Stimulated activated CD8-positive, alpha-beta memory T cell treated with anti-CD3 and anti-CD28 coated beads, Interleukin-4, amount 100 ng/mL, for 24 hours (primary cell): ENCODE measurements around the gene KIAA0319L.
"Not testable (repeated sequence)": the region's sequence is repeated elsewhere in the genome, so short reads cannot be mapped to it uniquely, and the experiment has no call there.

Source experiments
- DNase-seq: peaks from one replicate; pipeline ENCODE4 v3.0.0-alpha.2; 2020; ENCODE audit warnings: low read depth

KIAA0319L gene

DNA sequence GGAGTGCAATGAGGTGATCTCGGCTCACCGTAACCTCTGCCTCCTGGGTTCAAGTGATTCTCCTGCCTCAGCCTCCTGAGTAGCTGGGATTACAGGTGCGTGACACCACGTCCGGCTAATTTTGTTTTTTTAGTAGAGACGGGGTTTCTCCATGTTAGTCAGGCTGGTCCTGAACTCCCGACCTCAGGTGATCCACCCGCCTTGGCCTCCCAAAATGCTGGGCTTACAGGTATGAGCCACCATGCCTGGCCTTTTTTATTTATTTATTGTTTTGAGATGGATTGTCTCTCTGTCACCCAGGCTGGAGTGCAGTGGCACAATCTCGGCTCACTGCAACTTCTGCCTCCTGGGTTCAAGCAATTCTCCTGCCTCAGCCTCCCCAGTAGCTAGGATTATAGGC is 24.4 kb upstream of the KIAA0319L start:
- DNase-seq, result not testable (repeated sequence)

DNA sequence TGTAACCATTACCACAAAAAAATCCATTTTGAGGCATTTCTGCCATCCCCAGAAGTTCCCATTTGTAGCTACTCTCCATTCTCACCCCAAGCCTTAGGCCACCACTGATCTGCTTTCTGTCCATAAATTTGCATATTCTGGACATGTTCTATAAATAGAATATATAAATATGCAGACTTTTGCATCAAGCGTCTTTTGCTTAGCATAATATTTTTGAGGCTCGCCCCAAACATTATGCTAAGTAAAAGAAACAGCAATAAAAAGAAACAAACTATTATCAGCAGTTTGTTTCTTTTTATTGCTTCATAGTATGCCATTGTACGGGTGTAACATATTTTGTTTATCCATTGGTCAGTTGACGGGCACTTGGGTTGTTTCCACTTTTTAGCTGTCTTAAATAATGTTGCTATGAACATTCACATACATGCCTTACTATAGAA is 23.8 kb upstream of the KIAA0319L start:
- no peak for DNase-seq

DNA sequence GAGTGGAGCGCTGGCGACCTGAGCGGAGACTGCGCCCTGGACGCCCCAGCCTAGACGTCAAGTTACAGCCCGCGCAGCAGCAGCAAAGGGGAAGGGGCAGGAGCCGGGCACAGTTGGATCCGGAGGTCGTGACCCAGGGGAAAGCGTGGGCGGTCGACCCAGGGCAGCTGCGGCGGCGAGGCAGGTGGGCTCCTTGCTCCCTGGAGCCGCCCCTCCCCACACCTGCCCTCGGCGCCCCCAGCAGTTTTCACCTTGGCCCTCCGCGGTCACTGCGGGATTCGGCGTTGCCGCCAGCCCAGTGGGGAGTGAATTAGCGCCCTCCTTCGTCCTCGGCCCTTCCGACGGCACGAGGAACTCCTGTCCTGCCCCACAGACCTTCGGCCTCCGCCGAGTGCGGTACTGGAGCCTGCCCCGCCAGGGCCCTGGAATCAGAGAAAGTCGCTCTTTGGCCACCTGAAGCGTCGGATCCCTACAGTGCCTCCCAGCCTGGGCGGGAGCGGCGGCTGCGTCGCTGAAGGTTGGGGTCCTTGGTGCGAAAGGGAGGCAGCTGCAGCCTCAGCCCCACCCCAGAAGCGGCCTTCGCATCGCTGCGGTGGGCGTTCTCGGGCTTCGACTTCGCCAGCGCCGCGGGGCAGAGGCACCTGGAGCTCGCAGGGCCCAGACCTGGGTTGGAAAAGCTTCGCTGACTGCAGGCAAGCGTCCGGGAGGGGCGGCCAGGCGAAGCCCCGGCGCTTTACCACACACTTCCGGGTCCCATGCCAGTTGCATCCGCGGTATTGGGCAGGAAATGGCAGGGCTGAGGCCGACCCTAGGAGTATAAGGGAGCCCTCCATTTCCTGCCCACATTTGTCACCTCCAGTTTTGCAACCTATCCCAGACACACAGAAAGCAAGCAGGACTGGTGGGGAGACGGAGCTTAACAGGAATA is 20.1 kb upstream of the KIAA0319L start:
- peak; percentile 45 for DNase-seq

DNA sequence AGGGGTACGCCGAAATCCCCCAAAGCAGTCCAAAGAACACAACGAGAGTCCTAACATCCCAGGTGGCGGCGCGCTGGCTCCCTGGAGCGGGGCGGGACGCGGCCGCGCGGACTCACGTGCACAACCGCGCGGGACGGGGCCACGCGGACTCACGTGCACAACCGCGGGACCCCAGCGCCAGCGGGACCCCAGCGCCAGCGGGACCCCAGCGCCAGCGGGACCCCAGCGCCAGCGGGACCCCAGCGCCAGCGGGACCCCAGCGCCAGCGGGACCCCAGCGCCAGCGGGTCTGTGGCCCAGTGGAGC is 19.5 kb upstream of the KIAA0319L start:
- not testable (repeated sequence) for DNase-seq

DNA sequence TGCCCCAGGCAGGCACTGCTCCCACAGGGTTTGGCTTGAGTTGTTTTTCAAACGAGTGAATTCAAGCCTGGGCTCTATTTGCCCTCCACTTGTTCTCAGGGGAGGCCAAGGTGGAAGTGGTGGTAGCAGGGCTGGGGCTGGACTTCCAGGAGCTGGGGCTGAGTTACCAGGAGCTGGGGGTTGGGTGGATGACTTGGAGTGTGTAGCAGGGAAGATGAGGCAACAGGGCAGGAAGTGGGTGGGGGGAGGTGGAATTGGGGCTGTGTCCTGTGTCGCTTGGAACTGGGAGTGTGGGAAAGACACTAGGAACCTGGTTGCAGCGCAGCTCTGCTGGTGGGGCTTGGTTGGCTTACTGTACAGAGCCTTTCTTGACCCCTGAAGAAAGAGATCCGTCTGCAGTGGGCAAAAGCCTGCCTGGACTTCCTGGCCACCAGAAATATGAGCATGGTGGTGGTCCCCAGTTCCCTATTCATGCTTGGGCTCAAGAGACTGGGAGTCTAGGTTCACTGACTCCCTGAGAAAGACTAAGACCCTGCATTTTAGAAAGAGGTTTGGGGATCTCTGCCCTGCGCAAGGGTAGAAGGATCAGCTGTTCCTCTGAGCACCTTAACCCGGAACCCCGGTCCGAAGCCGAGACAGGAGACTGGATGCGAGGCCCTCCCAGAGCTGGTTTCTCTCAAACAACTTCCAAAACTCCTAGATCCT is 19.0 kb upstream of the KIAA0319L start:
- DNase-seq, result no peak

DNA sequence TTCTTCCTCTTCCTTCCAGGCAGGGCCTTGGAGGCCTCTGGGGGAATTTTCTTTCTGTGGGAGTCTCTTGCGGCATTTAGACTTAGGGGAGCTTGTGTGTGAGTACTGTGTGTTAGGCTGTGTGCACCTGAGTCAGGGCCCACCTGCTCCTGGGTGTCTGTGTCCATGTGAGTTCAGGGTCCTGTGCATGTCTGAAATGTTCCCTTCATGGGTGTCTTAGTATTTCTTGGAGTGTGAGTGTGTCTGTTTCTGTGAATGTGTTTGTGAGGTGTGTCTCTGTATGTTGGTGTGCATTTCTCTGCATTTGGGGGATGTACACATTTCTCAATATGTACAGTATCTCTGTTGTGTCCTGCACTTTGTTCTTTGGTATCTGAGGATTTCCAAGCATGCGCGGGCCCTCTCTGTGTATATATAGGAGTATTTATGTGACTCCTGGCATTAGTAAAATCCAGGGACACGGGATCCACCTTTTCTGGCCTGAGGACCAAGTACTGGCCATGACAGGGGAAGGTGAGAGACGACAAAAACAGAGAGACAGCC is 18.3 kb upstream of the KIAA0319L start:
- no peak for DNase-seq

DNA sequence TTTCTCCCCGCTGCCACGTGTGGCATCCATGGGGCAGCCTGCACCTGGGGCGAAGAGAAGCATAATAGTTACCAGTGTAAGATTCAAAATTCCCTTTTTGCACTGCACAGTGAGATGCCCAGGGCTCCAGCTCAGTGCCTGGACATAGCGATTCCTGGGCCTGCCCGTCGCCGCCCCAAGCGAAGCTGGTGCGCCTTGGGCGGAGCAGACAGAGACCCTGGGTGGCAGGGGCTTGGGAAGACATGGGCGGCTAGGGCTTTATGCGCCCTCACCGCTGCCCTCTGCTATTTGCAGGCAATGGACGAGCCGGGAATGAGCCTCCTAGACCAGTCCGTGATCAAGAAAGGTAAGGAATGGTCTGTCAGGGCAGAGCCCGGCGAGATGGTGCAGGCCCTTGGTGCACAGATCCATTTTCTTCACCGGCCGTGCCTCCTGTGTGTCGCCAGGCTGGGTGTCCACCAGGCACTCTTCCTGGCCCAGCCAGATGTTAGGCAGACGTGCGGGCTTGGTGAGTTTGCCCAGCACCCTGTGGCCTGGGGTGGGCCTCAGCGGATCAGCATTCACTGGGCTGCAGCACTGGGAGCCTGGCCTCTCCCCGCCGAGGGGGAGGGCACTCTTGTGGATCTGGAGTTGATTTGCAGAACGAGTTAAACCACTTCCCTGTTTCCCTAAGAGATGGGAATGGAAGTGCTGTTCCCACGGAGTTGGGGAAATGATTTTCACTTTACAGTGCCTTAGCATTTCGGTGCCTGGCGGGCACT is 17.6 kb upstream of the KIAA0319L start:
- no peak for DNase-seq

DNA sequence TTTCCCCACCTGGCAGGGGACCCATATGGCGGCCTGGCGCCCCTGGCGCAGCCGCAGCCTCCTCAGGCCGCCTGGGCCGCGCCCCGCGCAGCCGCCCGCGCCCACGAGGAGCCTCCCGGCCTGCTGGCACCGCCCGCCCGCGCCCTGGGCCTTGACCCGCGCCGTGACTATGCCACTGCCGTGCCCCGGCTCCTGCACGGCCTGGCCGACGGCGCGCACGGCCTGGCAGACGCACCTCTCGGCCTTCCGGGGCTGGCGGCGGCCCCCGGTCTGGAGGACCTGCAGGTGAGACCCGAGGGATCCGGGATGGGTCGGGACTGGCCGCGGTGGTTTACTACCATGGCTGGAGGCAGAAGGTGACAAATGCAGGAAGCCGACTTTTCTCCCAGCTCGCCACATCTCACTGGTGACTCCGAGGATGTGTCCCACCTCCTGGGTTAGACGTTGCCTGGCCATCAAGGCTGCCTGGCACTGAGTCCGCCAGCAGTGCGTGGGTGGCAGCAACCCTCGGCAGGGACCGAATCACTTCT is 17.0 kb upstream of the KIAA0319L start:
- no peak for DNase-seq

DNA sequence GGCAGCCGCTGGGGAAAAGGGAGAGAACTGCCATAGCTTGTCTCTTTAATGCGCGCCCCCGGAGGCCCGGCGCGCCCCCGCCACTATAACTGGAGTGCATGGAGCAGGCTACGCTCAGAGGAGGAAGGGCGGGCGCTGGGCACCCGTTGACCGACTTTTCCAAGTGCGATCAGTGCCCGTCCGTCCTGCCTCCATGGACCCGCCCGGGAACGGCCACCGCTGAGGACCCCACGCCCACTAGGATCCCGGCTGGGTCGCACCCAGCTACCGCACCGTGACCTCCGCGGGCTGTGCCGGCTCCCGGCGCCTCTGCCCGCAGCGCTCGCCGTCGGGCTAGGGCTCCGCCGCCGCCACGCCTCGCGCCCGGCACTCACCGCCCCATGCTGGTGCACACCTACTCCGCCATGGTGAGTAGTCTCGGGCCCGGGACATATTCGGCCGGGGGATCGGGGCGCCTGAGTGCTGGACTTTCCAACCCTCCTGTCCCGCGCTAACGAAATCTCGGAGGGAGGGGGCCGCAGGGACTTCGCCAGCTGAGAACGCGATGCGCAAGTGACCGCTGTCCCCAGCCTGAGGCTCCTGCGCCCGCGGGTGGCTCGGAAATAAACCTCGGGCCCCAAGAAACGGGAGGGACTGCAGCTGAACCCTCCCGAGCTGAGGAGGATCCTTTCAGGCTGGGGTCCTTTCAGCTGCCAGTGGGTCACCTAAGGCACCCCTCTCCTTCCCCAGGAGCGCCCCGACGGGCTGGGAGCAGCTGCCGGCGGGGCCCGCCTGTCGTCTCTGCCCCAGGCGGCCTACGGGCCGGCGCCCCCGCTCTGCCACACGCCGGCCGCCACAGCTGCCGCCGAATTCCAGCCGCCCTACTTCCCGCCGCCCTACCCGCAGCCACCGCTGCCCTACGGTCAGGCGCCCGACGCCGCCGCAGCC is 16.3 kb upstream of the KIAA0319L start, which contains the start of gene TFAP2E:
TFAP2E (plus strand) TSS at position 117 of the 927 bp plus-strand sequence; CDS start at position 381, 264 bp downstream.
- DNase-seq, result no peak

DNA sequence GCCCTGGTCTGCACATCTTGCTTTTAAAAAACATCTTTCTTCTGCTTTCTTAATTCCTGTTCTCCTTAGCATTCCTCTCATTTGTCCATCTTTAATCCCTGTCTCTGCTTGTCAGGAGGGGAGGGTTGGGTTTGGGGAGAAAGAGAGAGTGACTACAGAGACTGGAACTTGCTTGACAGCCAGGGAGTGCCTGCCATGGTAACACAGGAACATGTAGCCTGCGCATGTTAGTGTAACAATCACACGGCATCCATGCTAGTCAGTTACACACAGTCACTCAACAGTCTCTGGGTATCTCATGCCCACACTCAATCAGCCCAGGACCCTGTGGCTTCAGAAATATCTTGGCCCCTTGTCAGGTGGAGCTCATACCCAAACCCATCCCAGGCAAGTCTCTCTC is 15.1 kb upstream of the KIAA0319L start:
- no peak for DNase-seq

DNA sequence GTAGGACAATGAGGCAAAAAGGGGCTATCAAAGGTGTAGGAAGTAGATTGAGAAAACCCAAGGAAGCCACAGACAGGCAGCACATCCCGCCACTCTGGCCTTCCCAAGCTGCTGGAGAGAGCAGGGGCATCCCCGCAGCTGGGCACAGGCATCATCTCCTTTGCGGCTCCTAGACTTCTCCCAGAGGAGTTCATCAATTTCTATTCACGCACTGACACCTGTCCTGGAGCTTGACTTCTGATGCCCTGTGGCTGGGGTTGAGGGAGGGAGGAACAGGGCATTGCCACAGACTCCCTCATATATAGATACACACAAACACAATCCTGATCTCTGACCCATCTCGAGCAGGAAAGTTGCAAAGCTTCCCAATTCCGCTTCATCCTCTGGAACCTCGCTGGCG is 14.1 kb upstream of the KIAA0319L start:
- DNase-seq, result no peak

DNA sequence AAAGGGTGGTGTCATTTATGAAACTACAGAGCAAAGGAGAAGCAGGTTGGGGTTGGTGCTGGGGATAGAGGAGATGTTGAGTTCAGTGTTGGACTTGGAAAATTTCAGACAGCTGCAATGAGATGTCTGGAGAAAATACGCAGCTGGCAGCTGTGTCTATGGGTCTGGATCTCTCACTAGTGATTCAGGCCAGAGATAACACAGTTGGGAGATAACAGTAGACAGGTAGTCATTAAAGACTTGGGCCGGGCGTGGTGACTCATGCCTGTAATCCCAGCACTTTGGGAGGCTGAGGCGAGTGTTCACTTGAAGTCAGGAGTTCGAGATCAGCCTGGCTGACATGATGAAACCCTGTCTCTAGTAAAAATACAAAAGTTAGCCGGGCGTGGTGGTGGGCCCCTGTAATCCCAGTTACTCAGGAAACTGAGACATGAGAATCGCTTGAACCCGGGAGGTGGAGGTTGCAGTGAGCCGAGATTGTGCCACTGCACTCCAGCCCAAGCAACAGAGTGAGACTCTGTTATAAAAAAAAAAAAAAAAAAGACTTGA is 13.5 kb upstream of the KIAA0319L start:
- DNase-seq, result no peak

DNA sequence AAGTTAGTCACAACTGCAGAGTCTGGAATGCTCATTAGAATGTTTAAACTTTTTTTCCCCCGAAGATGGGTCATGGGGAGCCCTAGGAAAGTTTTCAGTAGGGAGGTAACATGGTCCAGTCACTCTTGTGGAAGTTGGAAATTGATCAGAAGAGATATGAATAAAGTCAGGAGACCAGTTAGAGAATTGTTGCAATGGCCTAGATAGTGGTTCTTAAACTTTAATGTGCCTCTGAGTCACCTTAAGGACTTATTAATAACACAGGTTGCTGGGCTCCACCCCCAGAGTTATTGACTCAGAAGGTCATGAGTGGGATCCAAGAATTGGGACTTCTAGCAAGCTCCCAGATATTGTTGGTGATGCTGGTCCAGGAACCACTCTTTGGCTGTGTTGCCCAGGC is 12.7 kb upstream of the KIAA0319L start:
- DNase-seq, result no peak

DNA sequence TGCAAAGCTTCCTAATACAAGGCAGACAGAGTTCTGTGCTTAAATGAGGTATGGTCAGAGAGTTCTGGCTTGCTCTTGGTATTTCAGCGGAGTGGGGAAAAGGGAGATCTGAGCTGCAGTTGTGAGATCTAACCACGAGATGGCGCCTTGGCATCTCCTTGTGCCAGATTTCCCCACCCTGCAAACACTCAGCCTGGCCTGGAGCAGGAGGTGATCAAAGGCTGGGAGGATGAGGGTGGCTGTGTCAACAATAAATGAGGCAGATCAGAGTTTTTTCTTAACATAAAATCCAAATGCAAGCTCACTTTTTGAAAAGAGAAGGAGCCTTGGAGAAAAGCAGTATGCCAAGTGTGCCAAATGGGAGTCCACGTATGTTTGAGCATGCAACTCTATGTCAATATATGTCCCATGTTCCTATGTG is 11.8 kb upstream of the KIAA0319L start:
- DNase-seq, result peak; percentile 44

DNA sequence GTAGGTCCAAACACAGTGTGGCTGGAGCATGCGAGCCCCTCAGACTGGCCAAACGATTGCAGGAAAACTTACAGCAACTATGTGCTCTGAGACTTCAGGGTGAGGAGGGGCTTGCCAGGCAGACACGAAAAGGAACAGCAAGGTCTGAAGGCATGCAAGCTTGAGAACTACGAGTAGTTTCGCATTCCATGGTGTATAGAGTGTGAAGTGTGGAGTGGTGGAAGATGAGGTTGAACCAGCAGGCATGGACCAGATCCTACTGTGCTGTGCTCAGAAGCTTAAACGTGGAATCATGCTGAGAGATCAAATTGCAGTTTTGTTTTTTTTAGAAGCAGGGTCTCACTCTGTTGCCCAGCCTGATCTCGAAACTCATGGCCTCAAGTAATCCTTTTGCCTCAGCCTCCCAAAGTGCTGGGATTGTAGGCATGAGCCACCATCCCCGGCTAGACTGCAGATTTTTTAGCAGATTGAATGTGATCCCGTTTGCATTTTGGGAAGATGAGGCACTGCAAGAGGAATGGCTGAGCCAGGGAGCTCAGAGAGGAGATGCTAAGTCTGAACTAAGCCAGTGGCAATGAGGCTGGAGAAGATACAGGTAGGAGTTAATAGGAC is 10.8 kb upstream of the KIAA0319L start:
- DNase-seq, result no peak

DNA sequence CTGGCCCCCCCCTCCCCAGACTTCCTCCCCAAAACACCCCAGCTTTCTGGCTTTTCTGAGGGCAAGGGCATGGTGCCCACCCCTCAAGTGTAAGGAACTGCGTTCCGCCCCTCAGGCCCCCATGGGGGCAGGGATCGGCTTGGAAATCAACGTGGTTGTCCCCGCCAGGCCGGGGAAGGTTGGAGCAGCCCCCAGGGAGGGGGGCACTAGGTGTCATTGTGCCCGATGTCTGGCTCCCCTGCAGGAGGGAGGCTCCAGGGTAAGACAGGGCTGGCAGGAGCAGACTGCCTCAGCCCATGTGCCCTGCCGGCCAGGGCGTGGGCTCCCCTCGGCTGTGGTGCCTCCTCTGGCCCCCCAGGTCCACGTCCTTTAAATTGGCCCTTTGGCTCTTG is 8.5 kb upstream of the KIAA0319L start:
- DNase-seq, result no peak

DNA sequence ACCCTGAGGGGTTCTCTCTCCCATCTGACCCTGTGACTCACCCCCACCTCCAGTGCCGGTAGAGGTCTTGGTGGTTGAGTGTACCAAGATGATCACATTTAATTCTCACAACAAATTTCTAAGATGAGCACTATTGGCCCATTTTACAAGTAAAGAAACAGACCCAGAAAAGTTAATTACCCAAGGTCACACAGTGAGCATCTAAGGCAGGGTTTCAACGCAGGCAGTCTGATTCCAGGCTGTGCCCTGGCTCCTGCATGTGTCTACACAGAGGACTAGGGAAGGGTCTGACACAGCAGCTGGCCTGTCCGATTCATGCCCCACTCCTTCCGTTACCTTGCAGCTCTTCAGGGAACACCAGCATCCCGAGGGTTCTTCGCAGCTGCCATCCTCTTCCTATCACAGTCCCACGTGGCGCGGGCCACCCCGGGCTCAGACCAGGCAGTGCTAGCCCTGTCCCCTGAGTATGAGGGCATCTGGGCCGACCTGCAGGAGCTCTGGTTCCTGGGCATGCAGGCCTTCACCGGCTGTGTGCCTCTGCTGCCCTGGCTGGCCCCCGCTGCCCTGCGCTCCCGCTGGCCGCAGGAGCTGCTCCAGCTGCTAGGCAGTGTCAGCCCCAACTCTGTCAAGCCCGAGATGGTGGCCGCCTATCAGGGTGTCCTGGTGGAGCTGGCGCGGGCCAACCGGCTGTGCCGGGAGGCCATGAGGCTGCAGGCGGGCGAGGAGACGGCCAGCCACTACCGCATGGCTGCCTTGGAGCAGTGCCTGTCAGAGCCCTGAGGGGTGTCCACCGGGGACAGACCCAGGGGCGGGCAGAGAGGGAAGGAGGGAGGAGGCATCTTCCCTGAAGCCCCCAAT is 7.9 kb upstream of the KIAA0319L start:
- DNase-seq, result no peak

DNA sequence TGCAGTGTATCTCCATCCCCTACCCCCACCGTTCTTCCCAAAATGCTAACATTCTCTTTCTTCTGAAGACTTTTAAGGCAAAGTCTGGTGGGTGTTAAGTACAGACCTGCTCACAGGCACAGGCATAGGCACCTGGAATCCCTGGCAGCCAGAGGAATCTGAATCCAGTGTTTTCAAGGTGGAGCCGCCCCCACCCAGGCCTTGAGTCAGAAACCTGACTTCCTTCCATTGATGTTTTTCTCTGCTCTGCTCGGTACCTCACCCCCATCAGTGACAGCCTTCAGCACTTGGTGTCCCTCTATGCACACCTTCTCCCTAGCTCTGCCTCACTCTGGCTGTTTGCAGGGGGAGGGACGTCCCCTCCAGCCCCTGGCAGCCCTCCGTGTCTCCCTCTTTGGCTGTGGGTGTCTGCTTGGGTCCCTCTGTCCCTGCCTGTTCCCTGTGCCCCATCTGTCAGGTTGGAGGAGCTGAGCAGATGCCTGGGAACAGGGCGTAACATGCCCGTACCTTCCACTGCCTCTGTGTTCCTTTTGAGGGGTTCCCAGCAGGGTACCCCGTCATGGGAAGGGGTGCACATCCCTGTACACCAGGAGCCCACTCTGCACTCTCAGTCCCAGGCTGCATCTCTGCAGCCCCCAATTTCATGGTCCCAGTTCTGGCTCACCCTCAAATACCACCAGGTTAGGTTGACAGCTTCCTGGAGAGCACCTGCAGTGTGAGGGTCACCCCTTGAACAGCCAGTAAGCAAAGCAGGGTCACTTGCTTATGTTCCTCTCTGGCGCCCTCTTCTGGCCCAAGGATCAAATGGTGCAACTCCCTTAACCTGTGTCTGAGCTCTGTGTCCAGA is 7.1 kb upstream of the KIAA0319L start:
- peak; percentile 65 for DNase-seq
